ENCODE data around the gene STK33. TPM values are rescaled to one million over a fixed set of nuclear protein-coding genes. Genes with fewer than 3 reads are reported as not detected.

The STK33 gene
- total and polyA plus RNA-seq, 2 of the 13 experiments (the other 11 are each of a cell fraction or from before 2014, with no cell fraction given): 2.7 to 12.6 TPM

- Histone ChIP-seq H3K4me2 (ENCODE audit: low read depth, low read length) (no peak overlapping the region), H3K4me1 (ENCODE audit: insufficient read depth, low read length) (peaks cover 7% of the 10 kb centered on the region), H3K79me2 (ENCODE audit: insufficient read depth, low read length) (no peaks in the 10 kb centered on the region), H3K27me3 (ENCODE audit: control insufficient read depth in 1 of 2, insufficient read depth in 2 of 2, low read length in 2 of 2) (no peaks in the 10 kb centered on the region), H2AFZ (ENCODE audit: low read length) (no peak overlapping the region), H3K4me3 (replicated peaks in 1 of 3; ENCODE audit: insufficient read depth in 1 of 3, low read depth in 2 of 3, low read length in 3 of 3) (no peak overlapping the region), H4K20me1 (ENCODE audit: insufficient read depth, low read length) (no peaks in the 10 kb centered on the region), H3K27ac (ENCODE audit: extremely low read length, insufficient read depth, low read length) (no peak overlapping the region), H3K9me3 (ENCODE audit: low read length) (no peaks in the 10 kb centered on the region), H3K36me3 (replicated peaks in 1 of 2; ENCODE audit: control insufficient read depth in 1 of 2, insufficient read depth in 2 of 2, low read length in 2 of 2) (no peaks in the 10 kb centered on the region), H3K9ac (ENCODE audit: insufficient read depth, low read depth, low read length) (no peak overlapping the region)
- FAIRE-seq (no peak), DNase-seq (ENCODE audit: low spot score) (no peak), ATAC-seq (no peak)
- POLR2A ChIA-PET: no interaction called here
- in situ Hi-C loops (cut with HindIII; ENCODE audit: extremely low pct_ligation_motif_present, low pct_unique_long_range_greater_than_20kb): no loop called here
- CTCF ChIA-PET (ENCODE audit: low intra/inter-chr PET ratio, low total read pairs): no interaction called here
- no peak for TF ChIP-seq CSRNP1 (CRISPR knock-in tag; IDR thresholded peaks at IDR 0.05)
- no peak for TF ChIP-seq PAWR (CRISPR knock-in tag; IDR thresholded peaks at IDR 0.05; ENCODE audit: borderline replicate concordance)
- no peak for TF ChIP-seq FOXP1 (IDR thresholded peaks at IDR 0.05)
- TF ChIP-seq FOXP1 (CRISPR knock-in tag; IDR thresholded peaks at IDR 0.05): no peak
- no peak for TF ChIP-seq ZNF430 (CRISPR knock-in tag; IDR thresholded peaks at IDR 0.05)
- no peak for TF ChIP-seq MEF2D (CRISPR knock-in tag; IDR thresholded peaks at IDR 0.05)
- TF ChIP-seq ZNF512 (CRISPR knock-in tag; IDR thresholded peaks at IDR 0.05): no peak
- no peak for TF ChIP-seq KLF16 (CRISPR knock-in tag; IDR thresholded peaks at IDR 0.05)
- TF ChIP-seq ZBTB34 (CRISPR knock-in tag; IDR thresholded peaks at IDR 0.05): no peak
- TF ChIP-seq ZNF580 (CRISPR knock-in tag; IDR thresholded peaks at IDR 0.05; ENCODE audit: borderline replicate concordance, low read depth): no peak
- intact Hi-C loops (cut with micrococcal nuclease; ENCODE audit: unreplicated experiment): no loop called here
- BruUV-seq (replicated peaks): no TSS peak
- WGBS (ENCODE audit: low lambda C conversion rate): 0% methylated on average over 1 of the region's 1 CpG
Measured at GRCh38 chr11:8383227-8383626, 210.8 kb downstream of the STK33 start.
